HCT116 (cell line): Measurements from ENCODE around the gene TSC22D1. TPM values are rescaled to one million over a fixed set of nuclear protein-coding genes. Genes with fewer than 3 reads are reported as not detected.
A peak's percentile ranks its signal among the peaks of the same experiment; 100 is the strongest.

Experiments
- ATAC-seq: fragments of 200-7000 bp; cut with Tn5 transposase; 2 replicates; pipeline ENCODE4 v1.9.1; 2020; ENCODE audit warnings: mild to moderate bottlenecking, moderate library complexity
- BruUV-seq: library from RNA; stranded (reverse); fragments of 400-500 nt; replicated peaks from 2 replicates; lab custom pipeline; 2021; lab: Mats Ljungman, UMichigan
- CTCF ChIA-PET: fragments of 300-600 bp; sonication (Branson Sonifier 250); formaldehyde crosslinking; loops from one replicate; lab custom pipeline; 2021; ENCODE audit warnings: antibody characterized with exemption; lab: Charles Lee
- POLR2A ChIA-PET: fragments of 300-600, 350-600 bp; sonication (Branson Sonifier 250); formaldehyde crosslinking; loops from one replicate; lab custom pipeline; 2021; ENCODE audit warnings: antibody characterized with exemption; lab: Charles Lee
- RAD21 ChIA-PET, 2 experiments: fragments of 300-600 bp; sonication (Branson Sonifier 250); formaldehyde crosslinking; loops; one replicate each; lab custom pipeline; 2023; ENCODE audit warnings: low total read pairs in 2 of 2; ENCODE audit not compliant: uncharacterized antibody in 2 of 2, unreplicated experiment in 2 of 2, low non-redundant PET in 1 of 2; lab: Charles Lee
- DNase-seq: peaks from one replicate; pipeline ENCODE4 v3.0.0-alpha.2; 2010; ENCODE audit warnings: low read depth, low spot score
- H2AFZ ChIP-seq: fragments of 200-600 bp; shearing (Covaris generic), sonication (generic); 2 replicates; pipeline ENCODE4 v1.6.1; 2017; ENCODE audit warnings: low read depth, mixed run types, mixed read lengths, antibody characterized with exemption, low read length; ENCODE audit not compliant: poor library complexity, severe bottlenecking
- H3K27ac ChIP-seq: 2 replicates; pipeline ENCODE4 v1.5.1; 2012; ENCODE audit warnings: low read depth, low read length
- H3K27me3 ChIP-seq: fragments of 200-600 bp; sonication (generic); 2 replicates; pipeline ENCODE4 v1.6.1; 2016; ENCODE audit warnings: mixed run types, low read length, mixed read lengths; ENCODE audit not compliant: insufficient read depth
- H3K36me3 ChIP-seq, 2 experiments: fragments of 200-500 bp in 1 of 2; fragments of 200-600 bp in 1 of 2; sonication (Bioruptor generic) in 1 of 2; sonication (generic) in 1 of 2; 2 replicates each; pipeline versions ENCODE4 v1.5.1 to v1.6.1; 2014 to 2016; ENCODE audit warnings: low read length in 2 of 2, inconsistent platforms in 1 of 2, mixed read lengths in 1 of 2, mixed run types in 1 of 2; ENCODE audit not compliant: insufficient read depth in 2 of 2, control insufficient read depth in 1 of 2
- H3K4me1 ChIP-seq, 2 experiments: fragments of 200-600 bp in 1 of 2; sonication (generic) in 1 of 2; 2 replicates each; pipeline versions ENCODE4 v1.5.1 to v1.6.1; 2012 to 2017; ENCODE audit warnings: low read length in 2 of 2, inconsistent platforms in 1 of 2, mild to moderate bottlenecking in 1 of 2, mixed read lengths in 1 of 2, mixed run types in 1 of 2, moderate library complexity in 1 of 2; ENCODE audit not compliant: insufficient read depth in 2 of 2, control insufficient read depth in 1 of 2
- H3K4me2 ChIP-seq: fragments of 200-600 bp; sonication (generic); 2 replicates; pipeline ENCODE4 v1.6.1; 2017; ENCODE audit warnings: mixed run types, low read length, mixed read lengths
- H3K4me3 ChIP-seq, 2 experiments: fragments of 200-600 bp in 1 of 2; sonication (generic) in 1 of 2; replicated peaks in 1 of 2; 2 replicates each; pipeline ENCODE4 v1.5.1; 2011 to 2016; ENCODE audit warnings: low read length in 2 of 2, control low read depth in 1 of 2, low read depth in 1 of 2, mild to moderate bottlenecking in 1 of 2, mixed read lengths in 1 of 2, mixed run types in 1 of 2
- H3K79me2 ChIP-seq: fragments of 200-600 bp; sonication (generic); 2 replicates; pipeline ENCODE4 v1.6.1; 2017; ENCODE audit warnings: mild to moderate bottlenecking, mixed run types, low read length, moderate library complexity, mixed read lengths; ENCODE audit not compliant: insufficient read depth
- H3K9ac ChIP-seq: fragments of 200-600 bp; sonication (generic); 2 replicates; pipeline ENCODE4 v1.6.1; 2016; ENCODE audit warnings: low read length, mixed read lengths
- H3K9me2 ChIP-seq: fragments of 200-600 bp; sonication (generic), shearing (Covaris generic); 2 replicates; pipeline ENCODE4 v1.6.1; 2017; ENCODE audit warnings: mixed run types, mild to moderate bottlenecking, moderate library complexity; ENCODE audit not compliant: insufficient read depth
- H3K9me3 ChIP-seq, 2 experiments: fragments of 200-500 bp in 1 of 2; fragments of 200-600 bp in 1 of 2; sonication (Bioruptor generic) in 1 of 2; sonication (generic) in 1 of 2; 2 replicates each; pipeline ENCODE4 v1.6.1; 2014 to 2017; ENCODE audit warnings: low read length in 2 of 2, mixed read lengths in 2 of 2, inconsistent platforms in 1 of 2, low read depth in 1 of 2, mild to moderate bottlenecking in 1 of 2, mixed run types in 1 of 2, moderate library complexity in 1 of 2; ENCODE audit not compliant: control insufficient read depth in 1 of 2, insufficient read depth in 1 of 2
- H4K20me1 ChIP-seq: fragments of 200-600 bp; sonication (generic), shearing (Covaris generic); 2 replicates; pipeline ENCODE4 v1.6.1; 2017; ENCODE audit warnings: mixed run types, mild to moderate bottlenecking, moderate library complexity; ENCODE audit not compliant: insufficient read depth
- ATF3 ChIP-seq: IDR thresholded peaks from 2 replicates; pipeline ENCODE4 v1.6.1; 2012
- CEBPB ChIP-seq: IDR thresholded peaks from 2 replicates; pipeline ENCODE4 v1.6.1; 2012; ENCODE audit warnings: low read depth
- EGR1 ChIP-seq: IDR thresholded peaks from 2 replicates; pipeline ENCODE4 v1.6.1; 2012; ENCODE audit warnings: low read depth
- EZH2 ChIP-seq: fragments of 200-600 bp; sonication (generic); IDR thresholded peaks from 2 replicates; pipeline ENCODE4 v1.6.1; 2017; ENCODE audit warnings: antibody characterized with exemption, mixed run types
- JUND ChIP-seq: IDR thresholded peaks from 2 replicates; pipeline ENCODE4 v1.6.1; 2012
- POLR2A ChIP-seq: IDR thresholded peaks from 2 replicates; pipeline ENCODE4 v1.7.0; 2011; ENCODE audit warnings: borderline replicate concordance; ENCODE audit not compliant: insufficient read depth, insufficient read length; ENCODE audit errors: extremely low read depth
- POLR2AphosphoS5 ChIP-seq: IDR thresholded peaks from 2 replicates; pipeline ENCODE4 v1.6.1; 2011; ENCODE audit warnings: mild to moderate bottlenecking, low read depth, low read length, moderate library complexity
- REST ChIP-seq: IDR thresholded peaks from 2 replicates; pipeline ENCODE4 v1.6.1; 2012; ENCODE audit warnings: low read depth
- SP1 ChIP-seq: IDR thresholded peaks from 2 replicates; pipeline ENCODE4 v1.6.1; 2012; ENCODE audit warnings: low read depth
- intact Hi-C: fragments of 100-400 bp; cut with micrococcal nuclease; formaldehyde crosslinking; loops from 2 replicates; pipeline ENCODE4 v1.10.0; 2022
- total RNA-seq: library from RNA; stranded (reverse); gene quantifications from one replicate; pipeline ENCODE4 v1.2.1, GENCODE V29; 2021; ENCODE audit not compliant: unreplicated experiment
- TF ChIP-seq, protein P1 (sequence below), 3 experiments: fragments of 200-600 bp in 1 of 3; sonication (generic) in 1 of 3; IDR thresholded peaks in 2 of 3; conservative IDR thresholded peaks in 1 of 3; 2 replicates each; pipeline ENCODE4 v1.5.1; 2012 to 2017; ENCODE audit warnings: low read depth in 2 of 3, low read length in 2 of 3, antibody characterized with exemption in 1 of 3, borderline replicate concordance in 1 of 3, control low read depth in 1 of 3, mild to moderate bottlenecking in 1 of 3, mixed read lengths in 1 of 3, mixed run types in 1 of 3, moderate library complexity in 1 of 3; ENCODE audit not compliant: insufficient read depth in 1 of 3
- TF ChIP-seq, protein P2 (sequence below): IDR thresholded peaks from 2 replicates; pipeline ENCODE4 v1.6.1; 2011; ENCODE audit warnings: mild to moderate bottlenecking, low read length, moderate library complexity; ENCODE audit not compliant: insufficient replicate concordance; ENCODE audit errors: extremely low read depth

Gene TSC22D1
- total RNA-seq, 1 experiment from 2014 or later, result 268 TPM

DNA sequence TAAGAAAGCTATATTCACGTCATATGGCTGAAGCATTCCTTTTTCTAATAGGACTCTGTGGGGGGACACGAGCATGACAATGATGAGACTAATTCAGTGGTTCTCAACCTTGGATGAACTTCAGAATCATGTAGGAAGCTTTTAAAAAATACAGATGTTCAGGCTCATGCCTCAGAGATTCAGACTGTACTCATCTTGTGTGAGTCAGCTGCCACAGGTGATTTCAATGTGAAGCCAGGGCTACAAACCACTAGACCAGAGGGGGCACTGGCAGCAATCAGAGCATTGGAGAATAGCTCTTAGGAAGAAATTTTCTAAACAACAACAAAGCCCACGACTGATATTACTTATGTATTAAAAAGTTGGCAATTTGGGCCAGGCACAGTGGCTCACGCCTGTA is 110.8 kb downstream of the TSC22D1 start:
- DNase-seq (no peak), ATAC-seq (0 out of 2 replicates have a peak, but pooled peaks have one; percentile 27)
- no peaks in the 10 kb centered on the region for H3K36me3 ChIP-seq
- H3K4me1 ChIP-seq, result peaks cover 0 to 11% of the 10 kb centered on the region in 2 experiments; a peak in 2 of 4 replicates
- H2AFZ ChIP-seq, result no peak overlapping the region
- ChIA-PET RAD21 (no interaction called here), CTCF (interaction anchor here (1.0 to 2.4 kb wide), 2 partner anchors 222 to 557 kb away, joined by 3 to 12 read pairs; no protein-coding TSS in a partner anchor), POLR2A (interaction anchor here (1.6 to 2.8 kb wide), 2 partner anchors 8 to 28 kb away, joined by 5 to 8 read pairs; no protein-coding TSS in a partner anchor)
- H3K4me2 ChIP-seq, result no peak overlapping the region
- no peaks in the 10 kb centered on the region for H3K9me2 ChIP-seq
- intact Hi-C loops, result no loop called here
- no peak overlapping the region for H3K27ac ChIP-seq
- no peak overlapping the region for H3K9ac ChIP-seq
- no TSS peak for BruUV-seq
- no peaks in the 10 kb centered on the region for H3K27me3 ChIP-seq
- no peak for TF ChIP-seq CEBPB
- no peak for TF ChIP-seq ATF3
- TF ChIP-seq, protein P1, sequence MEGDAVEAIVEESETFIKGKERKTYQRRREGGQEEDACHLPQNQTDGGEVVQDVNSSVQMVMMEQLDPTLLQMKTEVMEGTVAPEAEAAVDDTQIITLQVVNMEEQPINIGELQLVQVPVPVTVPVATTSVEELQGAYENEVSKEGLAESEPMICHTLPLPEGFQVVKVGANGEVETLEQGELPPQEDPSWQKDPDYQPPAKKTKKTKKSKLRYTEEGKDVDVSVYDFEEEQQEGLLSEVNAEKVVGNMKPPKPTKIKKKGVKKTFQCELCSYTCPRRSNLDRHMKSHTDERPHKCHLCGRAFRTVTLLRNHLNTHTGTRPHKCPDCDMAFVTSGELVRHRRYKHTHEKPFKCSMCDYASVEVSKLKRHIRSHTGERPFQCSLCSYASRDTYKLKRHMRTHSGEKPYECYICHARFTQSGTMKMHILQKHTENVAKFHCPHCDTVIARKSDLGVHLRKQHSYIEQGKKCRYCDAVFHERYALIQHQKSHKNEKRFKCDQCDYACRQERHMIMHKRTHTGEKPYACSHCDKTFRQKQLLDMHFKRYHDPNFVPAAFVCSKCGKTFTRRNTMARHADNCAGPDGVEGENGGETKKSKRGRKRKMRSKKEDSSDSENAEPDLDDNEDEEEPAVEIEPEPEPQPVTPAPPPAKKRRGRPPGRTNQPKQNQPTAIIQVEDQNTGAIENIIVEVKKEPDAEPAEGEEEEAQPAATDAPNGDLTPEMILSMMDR (IDR thresholded peaks at IDR 0.05 in 2 of 3, conservative IDR thresholded peaks at IDR 0.05 in 1 of 3; ENCODE audit: borderline replicate concordance in 1 of 3, insufficient read depth in 1 of 3, low read depth in 2 of 3, low read length in 2 of 3), result no peak
- no peak for TF ChIP-seq REST
- TF ChIP-seq SP1, result no peak
- TF ChIP-seq POLR2A, result no peak
- TF ChIP-seq JUND, result no peak
- TF ChIP-seq, protein P2, sequence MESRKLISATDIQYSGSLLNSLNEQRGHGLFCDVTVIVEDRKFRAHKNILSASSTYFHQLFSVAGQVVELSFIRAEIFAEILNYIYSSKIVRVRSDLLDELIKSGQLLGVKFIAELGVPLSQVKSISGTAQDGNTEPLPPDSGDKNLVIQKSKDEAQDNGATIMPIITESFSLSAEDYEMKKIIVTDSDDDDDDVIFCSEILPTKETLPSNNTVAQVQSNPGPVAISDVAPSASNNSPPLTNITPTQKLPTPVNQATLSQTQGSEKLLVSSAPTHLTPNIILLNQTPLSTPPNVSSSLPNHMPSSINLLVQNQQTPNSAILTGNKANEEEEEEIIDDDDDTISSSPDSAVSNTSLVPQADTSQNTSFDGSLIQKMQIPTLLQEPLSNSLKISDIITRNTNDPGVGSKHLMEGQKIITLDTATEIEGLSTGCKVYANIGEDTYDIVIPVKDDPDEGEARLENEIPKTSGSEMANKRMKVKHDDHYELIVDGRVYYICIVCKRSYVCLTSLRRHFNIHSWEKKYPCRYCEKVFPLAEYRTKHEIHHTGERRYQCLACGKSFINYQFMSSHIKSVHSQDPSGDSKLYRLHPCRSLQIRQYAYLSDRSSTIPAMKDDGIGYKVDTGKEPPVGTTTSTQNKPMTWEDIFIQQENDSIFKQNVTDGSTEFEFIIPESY, result no peak
- TF ChIP-seq EGR1, result no peak
- no peak for TF ChIP-seq POLR2AphosphoS5
- no peak for TF ChIP-seq EZH2
- H3K79me2 ChIP-seq, result peaks cover 2% of the 10 kb centered on the region; the same call in 1 of the 2 replicates
- H3K4me3 ChIP-seq, result no peak overlapping the region
- H4K20me1 ChIP-seq, result no peaks in the 10 kb centered on the region
- H3K9me3 ChIP-seq, result no peaks in the 10 kb centered on the region
